ENCODE measurements around the gene SESN1. TPM values are rescaled to one million over a fixed set of nuclear protein-coding genes. Genes with fewer than 3 reads are reported as not detected.
"Not testable (repeated sequence)": the region's sequence is repeated elsewhere in the genome, so short reads cannot be mapped to it uniquely, and the experiment has no call there.

SESN1 gene
- total RNA-seq, 1 experiment from 2014 or later = 17.5 TPM

DNA sequence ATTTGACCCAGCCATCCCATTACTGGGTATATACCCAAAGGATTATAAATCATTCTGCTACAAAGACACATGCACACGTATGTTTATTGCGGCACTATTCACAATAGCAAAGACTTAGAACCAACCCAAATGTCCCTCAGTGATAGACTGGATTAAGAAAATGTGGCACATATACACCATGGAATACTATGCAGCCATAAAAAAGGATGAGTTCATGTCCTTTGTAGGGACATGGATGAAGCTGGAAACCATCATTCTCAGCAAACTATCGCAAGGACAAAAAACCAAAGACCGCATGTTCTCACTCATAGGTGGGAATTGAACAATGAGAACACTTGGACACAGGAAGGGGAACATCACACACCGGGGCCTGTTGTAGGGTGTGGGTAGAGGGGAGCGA, 41.4 kb upstream of the SESN1 start:
- not testable (repeated sequence) for H3K23ac ChIP-seq (ENCODE audit: insufficient read length, low read depth, low read length); H3K56ac ChIP-seq (ENCODE audit: insufficient read length, low read depth, low read length); H3K9me3 ChIP-seq (ENCODE audit: control insufficient read depth, low read depth, low read length); H4K5ac ChIP-seq (ENCODE audit: insufficient read length, low read depth, low read length); H4K91ac ChIP-seq (ENCODE audit: insufficient read length, low read depth, low read length); H3K79me2 ChIP-seq (ENCODE audit: insufficient read depth, low read length); H3K23me2 ChIP-seq (ENCODE audit: insufficient read length, low read depth, low read length, poor library complexity, severe bottlenecking); H2BK20ac ChIP-seq (ENCODE audit: low read depth, low read length, poor library complexity, severe bottlenecking); H2AK5ac ChIP-seq (ENCODE audit: insufficient read length, low read length); H2BK120ac ChIP-seq (ENCODE audit: low read depth, low read length, poor library complexity, severe bottlenecking); H2BK15ac ChIP-seq (ENCODE audit: low read depth, low read length); H3K4me2 ChIP-seq (ENCODE audit: insufficient read depth, insufficient read length, low read length); H4K8ac ChIP-seq (replicated peaks; ENCODE audit: insufficient read length, low read depth, low read length); H3K79me1 ChIP-seq (ENCODE audit: insufficient read depth, low read depth, low read length, poor library complexity, severe bottlenecking); H3T11ph ChIP-seq (ENCODE audit: low read length); H3K9ac ChIP-seq (ENCODE audit: extremely low read depth, insufficient read length, low read length); H3K36me3 Mint-ChIP-seq (ENCODE audit: insufficient read depth in 1 of 3, low read depth in 3 of 3); H3K4me1 Mint-ChIP-seq; H2BK5ac ChIP-seq (ENCODE audit: insufficient read length, low read length); H3K18ac ChIP-seq (ENCODE audit: insufficient read length, low read depth, low read length); H3K4me3 Mint-ChIP-seq; H2AFZ ChIP-seq (ENCODE audit: low read length); DNase-seq; H3K27ac Mint-ChIP-seq; H3K9me3 Mint-ChIP-seq; H3K27me3 ChIP-seq (ENCODE audit: insufficient read depth, low read length); H3K4me1 ChIP-seq (ENCODE audit: insufficient read depth, low read length); H3K27ac ChIP-seq (ENCODE audit: insufficient read length, low read depth, low read length); H3K14ac ChIP-seq (ENCODE audit: insufficient read depth, low read length); H4K20me1 ChIP-seq (ENCODE audit: control insufficient read depth, insufficient read depth, insufficient read length); H3K4ac ChIP-seq (ENCODE audit: low read depth, low read length); H2BK12ac ChIP-seq (ENCODE audit: insufficient read length, low read depth, low read length); H3K27me3 Mint-ChIP-seq (ENCODE audit: low read depth)
- WGBS (ENCODE audit: extremely low coverage, insufficient read length, low lambda C conversion rate) = no CpG with 5 or more reads among the region's 6 CpGs

DNA sequence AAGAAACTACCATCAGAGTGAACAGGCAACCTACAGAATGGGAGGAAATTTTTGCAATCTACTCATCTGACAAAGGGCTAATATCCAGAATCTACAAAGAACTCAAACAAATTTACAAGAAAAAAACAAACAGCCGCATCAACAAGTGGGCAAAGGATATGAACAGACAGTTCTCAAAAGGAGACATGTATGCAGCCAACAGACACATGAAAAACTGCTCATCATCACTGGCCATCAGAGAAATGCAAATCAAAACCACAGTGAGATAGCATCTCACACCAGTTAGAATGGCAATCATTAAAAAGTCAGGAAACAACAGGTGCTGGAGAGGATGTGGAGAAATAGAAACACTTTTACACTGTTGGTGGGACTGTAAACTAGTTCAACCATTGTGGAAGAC, 41.0 kb upstream of the SESN1 start:
- not testable (repeated sequence) for H3K27ac Mint-ChIP-seq; H3K79me1 ChIP-seq (ENCODE audit: insufficient read depth, low read depth, low read length, poor library complexity, severe bottlenecking); H4K8ac ChIP-seq (replicated peaks; ENCODE audit: insufficient read length, low read depth, low read length); H3K27me3 Mint-ChIP-seq (ENCODE audit: low read depth); DNase-seq; H3K23me2 ChIP-seq (ENCODE audit: insufficient read length, low read depth, low read length, poor library complexity, severe bottlenecking); H2BK120ac ChIP-seq (ENCODE audit: low read depth, low read length, poor library complexity, severe bottlenecking); H3K9me3 ChIP-seq (ENCODE audit: control insufficient read depth, low read depth, low read length); H3K4me2 ChIP-seq (ENCODE audit: insufficient read depth, insufficient read length, low read length); H3K56ac ChIP-seq (ENCODE audit: insufficient read length, low read depth, low read length); H3K27ac ChIP-seq (ENCODE audit: insufficient read length, low read depth, low read length); H3K9ac ChIP-seq (ENCODE audit: extremely low read depth, insufficient read length, low read length); H2AFZ ChIP-seq (ENCODE audit: low read length); H2AK5ac ChIP-seq (ENCODE audit: insufficient read length, low read length); H4K91ac ChIP-seq (ENCODE audit: insufficient read length, low read depth, low read length); H3K18ac ChIP-seq (ENCODE audit: insufficient read length, low read depth, low read length); H3K27me3 ChIP-seq (ENCODE audit: insufficient read depth, low read length); H3K79me2 ChIP-seq (ENCODE audit: insufficient read depth, low read length); H3K14ac ChIP-seq (ENCODE audit: insufficient read depth, low read length); H3K36me3 Mint-ChIP-seq (ENCODE audit: insufficient read depth in 1 of 3, low read depth in 3 of 3); H3T11ph ChIP-seq (ENCODE audit: low read length); H3K4ac ChIP-seq (ENCODE audit: low read depth, low read length); H3K4me1 ChIP-seq (ENCODE audit: insufficient read depth, low read length); H4K5ac ChIP-seq (ENCODE audit: insufficient read length, low read depth, low read length); H4K20me1 ChIP-seq (ENCODE audit: control insufficient read depth, insufficient read depth, insufficient read length); H2BK20ac ChIP-seq (ENCODE audit: low read depth, low read length, poor library complexity, severe bottlenecking); H3K23ac ChIP-seq (ENCODE audit: insufficient read length, low read depth, low read length); H2BK12ac ChIP-seq (ENCODE audit: insufficient read length, low read depth, low read length); H3K4me1 Mint-ChIP-seq; H3K4me3 Mint-ChIP-seq; H2BK15ac ChIP-seq (ENCODE audit: low read depth, low read length); H2BK5ac ChIP-seq (ENCODE audit: insufficient read length, low read length); H3K9me3 Mint-ChIP-seq
- WGBS (ENCODE audit: extremely low coverage, insufficient read length, low lambda C conversion rate) = no CpG with 5 or more reads among the region's 1 CpG

Measured in H9 (cell line).